ENCODE measurements around the gene ADO.

DNA sequence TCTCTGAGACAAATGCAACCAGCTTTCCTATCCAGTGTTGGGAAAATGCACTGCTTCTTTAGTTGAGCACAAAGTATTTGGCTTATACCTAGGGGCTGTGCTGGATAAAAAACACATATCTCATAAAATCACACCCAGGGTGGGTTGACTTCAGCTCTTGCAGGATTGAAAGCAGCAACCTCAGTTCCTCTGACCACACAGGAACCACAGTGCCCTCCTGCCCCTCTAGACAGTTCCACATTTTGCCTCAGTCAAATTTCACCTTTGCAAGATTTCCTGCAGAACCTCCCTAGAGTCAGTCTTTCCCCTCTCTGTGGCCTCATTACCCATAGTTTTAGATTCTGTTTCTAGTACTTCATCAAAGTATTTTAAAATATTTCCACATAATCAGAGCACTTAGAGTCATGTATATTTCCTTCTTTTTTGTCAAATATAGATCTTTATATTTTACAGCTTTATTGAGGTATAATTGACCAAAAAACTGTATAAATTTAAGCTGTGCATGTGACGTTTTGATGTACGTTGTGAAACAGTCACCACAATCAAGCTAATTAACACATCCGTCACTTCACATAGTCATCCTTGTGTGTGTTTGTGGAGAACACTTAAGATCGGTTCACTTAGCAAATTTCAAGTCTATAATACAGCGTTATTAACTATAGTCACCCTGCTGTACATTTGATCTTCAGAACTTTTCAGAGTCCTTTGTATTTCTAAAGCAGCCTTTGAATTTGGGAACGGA, 48.6 kb downstream of the ADO start:
- TF ChIP-seq CTBP1 (IDR thresholded peaks at IDR 0.05; ENCODE audit: borderline replicate concordance) (no peak), TCF7 (IDR thresholded peaks at IDR 0.05; ENCODE audit: borderline replicate concordance) (no peak), E2F6 (IDR thresholded peaks at IDR 0.05; ENCODE audit: borderline replicate concordance in 1 of 2, extremely low read depth in 1 of 2, insufficient read depth in 1 of 2, insufficient read length in 1 of 2, low read depth in 1 of 2, low read length in 1 of 2, poor library complexity in 1 of 2, severe bottlenecking in 1 of 2) (no peak), SNRNP70 (optimal IDR thresholded peaks at IDR 0.05; ENCODE audit: low read depth, low read length) (no peak), RAD21 (CRISPR knock-in tag; conservative IDR thresholded peaks at IDR 0.05 in 1 of 2, IDR thresholded peaks at IDR 0.05 in 1 of 2) (no peak), ZBTB49 (CRISPR knock-in tag; IDR thresholded peaks at IDR 0.05; ENCODE audit: borderline replicate concordance) (no peak), PRDM10 (IDR thresholded peaks at IDR 0.05; ENCODE audit: partially characterized antibody) (no peak), ELF2 (CRISPR knock-in tag; IDR thresholded peaks at IDR 0.05) (no peak), BDP1 (IDR thresholded peaks at IDR 0.05; ENCODE audit: insufficient read depth, insufficient read length) (no peak)
- TF ChIP-seq, protein P1, sequence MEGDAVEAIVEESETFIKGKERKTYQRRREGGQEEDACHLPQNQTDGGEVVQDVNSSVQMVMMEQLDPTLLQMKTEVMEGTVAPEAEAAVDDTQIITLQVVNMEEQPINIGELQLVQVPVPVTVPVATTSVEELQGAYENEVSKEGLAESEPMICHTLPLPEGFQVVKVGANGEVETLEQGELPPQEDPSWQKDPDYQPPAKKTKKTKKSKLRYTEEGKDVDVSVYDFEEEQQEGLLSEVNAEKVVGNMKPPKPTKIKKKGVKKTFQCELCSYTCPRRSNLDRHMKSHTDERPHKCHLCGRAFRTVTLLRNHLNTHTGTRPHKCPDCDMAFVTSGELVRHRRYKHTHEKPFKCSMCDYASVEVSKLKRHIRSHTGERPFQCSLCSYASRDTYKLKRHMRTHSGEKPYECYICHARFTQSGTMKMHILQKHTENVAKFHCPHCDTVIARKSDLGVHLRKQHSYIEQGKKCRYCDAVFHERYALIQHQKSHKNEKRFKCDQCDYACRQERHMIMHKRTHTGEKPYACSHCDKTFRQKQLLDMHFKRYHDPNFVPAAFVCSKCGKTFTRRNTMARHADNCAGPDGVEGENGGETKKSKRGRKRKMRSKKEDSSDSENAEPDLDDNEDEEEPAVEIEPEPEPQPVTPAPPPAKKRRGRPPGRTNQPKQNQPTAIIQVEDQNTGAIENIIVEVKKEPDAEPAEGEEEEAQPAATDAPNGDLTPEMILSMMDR (IDR thresholded peaks at IDR 0.05 in 2 of 3, conservative IDR thresholded peaks at IDR 0.05 in 1 of 3; ENCODE audit: insufficient read depth in 2 of 3, low read depth in 1 of 3, low read length in 3 of 3) = no peak

Measured in K562 (cell line).